ENCODE data around the gene ATF4. TPM values are rescaled to one million over a fixed set of nuclear protein-coding genes. Genes with fewer than 3 reads are reported as not detected.

The ATF4 gene
- total and polyA plus RNA-seq, 2 of the 13 experiments (the other 11 are each of a cell fraction or from before 2014, with no cell fraction given) = 486 to 1,297 TPM

- TF ChIP-seq SRF (IDR thresholded peaks at IDR 0.05; ENCODE audit: low read depth, low read length) (no peak), ZNF225 (CRISPR knock-in tag; IDR thresholded peaks at IDR 0.05) (no peak), ZNF770 (CRISPR knock-in tag; IDR thresholded peaks at IDR 0.05) (no peak), ZSCAN30 (CRISPR knock-in tag; IDR thresholded peaks at IDR 0.05) (no peak), SKIL (CRISPR knock-in tag; IDR thresholded peaks at IDR 0.05; ENCODE audit: borderline replicate concordance) (no peak), ZBTB7A (CRISPR knock-in tag; IDR thresholded peaks at IDR 0.05) (no peak), LRRFIP1 (CRISPR knock-in tag; conservative IDR thresholded peaks at IDR 0.05) (no peak), CSRNP2 (CRISPR knock-in tag; conservative IDR thresholded peaks at IDR 0.05; ENCODE audit: low read depth) (no peak), HCFC1 (IDR thresholded peaks at IDR 0.05; ENCODE audit: low read depth, low read length) (no peak), RBM22 (optimal IDR thresholded peaks at IDR 0.05; ENCODE audit: low read length) (peak; percentile 54), AGO2 (optimal IDR thresholded peaks at IDR 0.05; ENCODE audit: low read depth, low read length) (no peak), RBAK (CRISPR knock-in tag; IDR thresholded peaks at IDR 0.05) (no peak), MIER2 (CRISPR knock-in tag; IDR thresholded peaks at IDR 0.05) (no peak), RAD21 (CRISPR knock-in tag; IDR thresholded peaks at IDR 0.05) (peak; percentile 28; the same call in 1 of the 2 replicates), PHF21A (CRISPR knock-in tag; IDR thresholded peaks at IDR 0.05) (no peak), ZNF775 (CRISPR knock-in tag; IDR thresholded peaks at IDR 0.05; ENCODE audit: borderline replicate concordance) (no peak), EZH2 (conservative IDR thresholded peaks at IDR 0.05; ENCODE audit: low read depth, low read length) (no peak)
Measured at GRCh38 chr22:39514373-39514973, 5.9 kb upstream of the ATF4 start (continued).

All from HepG2 (cell line).